Measurements from ENCODE around the gene NPTN. TPM values are rescaled to one million over a fixed set of nuclear protein-coding genes. Genes with fewer than 3 reads are reported as not detected.
A peak's percentile ranks its signal among the peaks of the same experiment; 100 is the strongest.

NPTN gene
- total RNA-seq, 6 experiments from 2014 or later = 25.4 to 49.9 (median 35.4) TPM

DNA sequence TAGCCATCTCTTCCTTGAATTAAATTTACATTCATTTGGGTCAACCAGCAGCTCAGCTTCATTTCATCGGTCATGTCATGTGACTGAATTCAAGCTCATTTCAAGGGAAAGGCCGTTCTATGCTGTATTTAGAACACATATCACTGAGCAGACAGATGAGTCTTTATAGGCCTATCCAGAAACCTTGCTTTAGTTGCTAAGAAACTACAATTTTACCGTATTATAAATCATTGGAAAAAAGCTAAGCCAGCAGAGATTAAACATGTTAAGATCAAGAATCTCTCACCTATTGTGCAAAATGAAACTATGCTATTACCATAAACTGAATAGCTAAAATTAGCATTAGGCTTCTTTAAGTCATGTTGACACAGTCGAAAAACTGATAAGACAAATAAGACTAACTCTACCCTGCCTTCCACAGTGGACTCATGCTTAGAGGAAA, 2.2 kb downstream of the NPTN start:
- Histone ChIP-seq H3K4me1 (peaks cover 0 to 42% (median 20%) of the 10 kb centered on the region in 4 donors), H3K27ac (peak overlapping the region in 2 of 3 donors; percentile 28 to 87), H3K4me3 (no peak overlapping the region), H3K36me3 (no peaks in the 10 kb centered on the region), H3K27me3 (no peaks in the 10 kb centered on the region), H3K9me3 (no peaks in the 10 kb centered on the region)
- 30% methylated on average over 4 of the region's 4 CpGs for WGBS (ENCODE audit: insufficient coverage, low coverage, low lambda C conversion rate, missing lambda C conversion rate)
- TF ChIP-seq CTCF (IDR thresholded peaks at IDR 0.05) = no peak
- TF ChIP-seq POLR2A (IDR thresholded peaks at IDR 0.05) = no peak
- no peak for ATAC-seq
- no peak for DNase-seq
- intact Hi-C loops (cut with DNase I) = no loop called here

DNA sequence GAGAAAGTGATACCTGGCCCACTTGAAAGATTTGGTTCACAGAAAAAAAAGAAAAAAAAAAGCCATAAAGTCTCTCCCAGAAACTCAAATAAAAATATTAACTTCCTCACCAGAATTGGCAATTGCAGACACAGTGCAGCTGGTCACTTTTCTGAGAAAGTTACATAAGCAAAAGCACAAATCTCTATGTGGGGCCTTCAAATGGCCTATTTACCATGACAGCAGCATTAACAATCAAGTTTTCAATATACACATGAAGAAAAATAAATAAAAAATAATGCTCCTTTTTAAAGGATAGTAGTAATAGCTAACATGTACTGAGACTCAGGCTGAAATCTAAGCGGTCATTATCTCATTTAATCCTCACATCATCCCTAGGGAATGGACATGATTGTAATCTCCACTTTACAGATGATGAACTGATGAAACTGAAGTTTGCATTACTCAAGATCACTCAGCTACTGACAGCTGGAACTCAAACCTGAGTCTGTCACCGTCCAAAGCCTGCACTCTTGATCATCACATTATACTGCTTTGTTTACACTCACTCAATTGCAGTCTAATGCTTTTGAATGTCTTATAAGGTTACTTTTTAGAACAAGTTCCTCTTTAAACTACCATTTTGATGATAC, 3.3 kb downstream of the NPTN start:
- Histone ChIP-seq H3K27ac (peak overlapping the region; percentile 5 to 53 (median 26)), H3K27me3 (no peaks in the 10 kb centered on the region), H3K4me1 (peaks cover 0 to 44% (median 20%) of the 10 kb centered on the region in 4 donors), H3K9me3 (no peaks in the 10 kb centered on the region), H3K36me3 (no peaks in the 10 kb centered on the region), H3K4me3 (no peak overlapping the region)
- no peak for TF ChIP-seq POLR2A (IDR thresholded peaks at IDR 0.05)
- no peak for TF ChIP-seq CTCF (IDR thresholded peaks at IDR 0.05)
- intact Hi-C loops (cut with DNase I) = no loop called here
- ATAC-seq = no peak
- 42% methylated on average over 2 of the region's 2 CpGs for WGBS (ENCODE audit: insufficient coverage, low coverage, low lambda C conversion rate, missing lambda C conversion rate)
- DNase-seq = no peak

GRCh38 chr15:73628976-73629797, 4.0 kb downstream of the NPTN start:
- ATAC-seq = peak in 1 of 4 donors; percentile 2
- TF ChIP-seq POLR2A (IDR thresholded peaks at IDR 0.05) (no peak), CTCF (IDR thresholded peaks at IDR 0.05) (no peak)
- Histone ChIP-seq H3K9me3 (no peaks in the 10 kb centered on the region), H3K36me3 (no peaks in the 10 kb centered on the region), H3K4me1 (peaks cover 0 to 47% (median 20%) of the 10 kb centered on the region in 4 donors), H3K27me3 (no peaks in the 10 kb centered on the region), H3K27ac (peak overlapping the region; percentile 5 to 53 (median 26)), H3K4me3 (no peak overlapping the region)
- intact Hi-C loops (cut with DNase I) = no loop called here
- DNase-seq = no peak
- 41% methylated on average over 7 of the region's 7 CpGs for WGBS (ENCODE audit: insufficient coverage, low coverage, low lambda C conversion rate, missing lambda C conversion rate)

- TF ChIP-seq POLR2A (IDR thresholded peaks at IDR 0.05) = no peak
- TF ChIP-seq CTCF (IDR thresholded peaks at IDR 0.05) = no peak
- Histone ChIP-seq H3K36me3 (no peaks in the 10 kb centered on the region), H3K4me1 (peaks cover 0 to 43% (median 18%) of the 10 kb centered on the region in 4 donors), H3K27ac (no peak overlapping the region), H3K27me3 (no peaks in the 10 kb centered on the region), H3K4me3 (no peak overlapping the region), H3K9me3 (no peaks in the 10 kb centered on the region)
- 26% methylated on average over 2 of the region's 2 CpGs for WGBS (ENCODE audit: insufficient coverage, low coverage, low lambda C conversion rate, missing lambda C conversion rate)
- ATAC-seq (no peak), DNase-seq (no peak)
- intact Hi-C loops (cut with DNase I) = no loop called here
These were observed 5.1 kb downstream of the NPTN start for GRCh38 chr15:73628102-73628501.
